Thyroid gland (tissue), 4 donors: Measurements from ENCODE around the gene RAMP3.

Source experiments
- POLR2A ChIP-seq, 2 donors: fragments of 450-650 bp; IDR thresholded peaks; one replicate each; pipeline ENCODE4 v1.6.1; 2017; ENCODE audit warnings: antibody characterized with exemption in 2 of 2, mild to moderate bottlenecking in 2 of 2, moderate library complexity in 1 of 2
- TF ChIP-seq, protein P1 (sequence below), 6 experiments: fragments of 200-600 bp in 3 of 6; fragments of 450-650 bp in 3 of 6; sonication (generic) in 3 of 6; IDR thresholded peaks; one replicate each; pipeline ENCODE4 v1.5.1; 2016 to 2019; ENCODE audit warnings: antibody characterized with exemption in 6 of 6, mild to moderate bottlenecking in 2 of 6, inconsistent platforms in 1 of 6, moderate library complexity in 1 of 6

DNA sequence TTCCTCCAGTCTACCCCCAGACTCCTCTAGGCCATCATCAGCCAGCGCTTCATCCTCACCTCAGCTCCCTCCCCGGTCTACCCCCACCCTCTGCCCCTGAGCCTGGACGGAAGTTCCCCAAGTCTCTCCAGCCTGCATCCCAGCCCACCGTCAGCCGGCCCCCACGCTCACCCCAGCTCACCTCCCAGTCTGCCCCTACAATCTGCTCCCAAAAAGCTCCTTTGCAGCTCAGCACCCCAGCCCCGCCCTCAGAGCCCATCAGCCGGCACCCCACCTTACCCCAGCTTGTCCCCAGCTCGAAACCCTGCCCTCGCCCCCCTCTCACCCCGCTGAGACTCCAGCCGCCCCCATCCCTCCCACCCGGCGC lies 322 bp upstream of the RAMP3 start:
- TF ChIP-seq, protein P1, sequence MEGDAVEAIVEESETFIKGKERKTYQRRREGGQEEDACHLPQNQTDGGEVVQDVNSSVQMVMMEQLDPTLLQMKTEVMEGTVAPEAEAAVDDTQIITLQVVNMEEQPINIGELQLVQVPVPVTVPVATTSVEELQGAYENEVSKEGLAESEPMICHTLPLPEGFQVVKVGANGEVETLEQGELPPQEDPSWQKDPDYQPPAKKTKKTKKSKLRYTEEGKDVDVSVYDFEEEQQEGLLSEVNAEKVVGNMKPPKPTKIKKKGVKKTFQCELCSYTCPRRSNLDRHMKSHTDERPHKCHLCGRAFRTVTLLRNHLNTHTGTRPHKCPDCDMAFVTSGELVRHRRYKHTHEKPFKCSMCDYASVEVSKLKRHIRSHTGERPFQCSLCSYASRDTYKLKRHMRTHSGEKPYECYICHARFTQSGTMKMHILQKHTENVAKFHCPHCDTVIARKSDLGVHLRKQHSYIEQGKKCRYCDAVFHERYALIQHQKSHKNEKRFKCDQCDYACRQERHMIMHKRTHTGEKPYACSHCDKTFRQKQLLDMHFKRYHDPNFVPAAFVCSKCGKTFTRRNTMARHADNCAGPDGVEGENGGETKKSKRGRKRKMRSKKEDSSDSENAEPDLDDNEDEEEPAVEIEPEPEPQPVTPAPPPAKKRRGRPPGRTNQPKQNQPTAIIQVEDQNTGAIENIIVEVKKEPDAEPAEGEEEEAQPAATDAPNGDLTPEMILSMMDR (IDR thresholded peaks at IDR 0.05) = no peak
- TF ChIP-seq POLR2A (IDR thresholded peaks at IDR 0.05) = no peak
